ENCODE results near the gene PHF5A.
"Not testable (repeated sequence)": the region's sequence is repeated elsewhere in the genome, so short reads cannot be mapped to it uniquely, and the experiment has no call there.

The PHF5A gene

GRCh38 chr22:41446057-41446501, 22.4 kb downstream of the PHF5A start:
- DNase-seq: peak in 1 of 2 experiments; percentile 44

DNA sequence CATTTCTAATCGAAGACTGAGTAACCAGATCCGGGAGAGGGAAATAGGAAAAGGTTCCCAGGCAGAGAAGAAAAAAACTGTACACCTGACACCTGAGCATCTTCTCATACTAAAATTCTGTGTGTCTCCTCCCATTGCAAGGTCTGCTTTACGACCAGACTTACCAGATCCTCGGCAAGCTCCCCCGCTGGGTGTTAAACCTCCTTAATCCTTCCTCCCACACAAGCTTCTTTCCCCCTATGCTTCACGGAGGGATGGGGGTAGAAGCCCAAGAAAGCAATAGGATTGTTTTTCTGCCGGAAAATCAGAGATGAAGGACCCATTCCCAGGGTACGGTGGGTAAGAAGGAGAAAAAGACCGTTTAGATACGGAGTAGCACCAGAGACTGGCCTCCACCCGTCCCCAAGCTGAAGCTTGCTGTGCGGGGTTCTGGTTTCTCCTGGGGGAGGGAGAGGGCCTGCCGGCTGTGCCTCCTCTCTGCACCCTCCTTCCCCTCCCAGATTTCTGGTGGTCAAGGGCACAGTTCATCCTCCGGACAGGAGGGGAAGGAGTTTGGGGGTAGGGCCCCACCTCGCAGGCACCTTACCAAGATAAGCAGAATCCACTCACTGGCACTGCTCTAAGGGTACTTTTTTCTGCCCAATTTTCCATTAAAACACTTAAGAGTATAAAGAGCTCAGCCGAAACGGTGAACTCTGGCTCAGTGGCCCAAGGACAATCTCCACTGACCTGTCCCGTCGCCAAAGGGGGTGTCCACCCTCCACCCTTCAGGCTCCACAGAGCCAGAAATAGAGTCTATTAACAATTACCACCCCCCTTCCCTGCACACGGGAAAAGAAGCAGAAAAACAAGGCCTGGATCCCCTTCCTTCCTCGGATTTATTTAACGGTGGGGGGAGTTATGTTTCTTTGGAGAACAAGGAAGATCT, 23.1 kb downstream of the PHF5A start:
- peak; percentile 31 to 46 for DNase-seq

- DNase-seq: peak; percentile 97 to 98
Measured at GRCh38 chr22:41444360-41445128, 23.9 kb downstream of the PHF5A start.

DNA sequence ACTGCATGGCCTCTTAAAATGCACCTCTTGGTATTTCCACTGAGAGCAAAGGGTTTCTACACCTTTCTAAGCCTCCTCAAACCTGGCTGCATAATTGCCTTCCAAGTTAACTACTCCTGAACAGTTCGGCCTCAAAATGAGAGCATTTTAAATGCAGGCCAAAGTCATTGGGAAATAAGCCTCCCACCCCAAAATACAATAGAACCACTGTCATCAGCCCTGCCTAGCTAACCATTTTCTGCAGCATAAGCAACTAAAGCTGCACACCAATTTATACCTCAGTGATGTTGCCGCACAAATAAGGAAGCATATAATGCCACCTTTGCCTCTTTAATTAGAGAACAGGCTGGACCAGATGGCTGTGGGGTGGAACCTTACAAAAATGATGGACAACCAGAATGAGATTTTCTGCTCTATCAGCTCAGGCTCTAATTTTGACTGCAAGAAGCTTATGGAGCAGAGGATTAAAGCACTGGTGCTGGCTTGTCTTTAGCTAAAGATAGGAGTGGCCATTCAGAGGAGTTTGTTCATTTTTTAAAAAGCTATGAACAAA, 26.2 kb downstream of the PHF5A start:
- DNase-seq: no peak

DNA sequence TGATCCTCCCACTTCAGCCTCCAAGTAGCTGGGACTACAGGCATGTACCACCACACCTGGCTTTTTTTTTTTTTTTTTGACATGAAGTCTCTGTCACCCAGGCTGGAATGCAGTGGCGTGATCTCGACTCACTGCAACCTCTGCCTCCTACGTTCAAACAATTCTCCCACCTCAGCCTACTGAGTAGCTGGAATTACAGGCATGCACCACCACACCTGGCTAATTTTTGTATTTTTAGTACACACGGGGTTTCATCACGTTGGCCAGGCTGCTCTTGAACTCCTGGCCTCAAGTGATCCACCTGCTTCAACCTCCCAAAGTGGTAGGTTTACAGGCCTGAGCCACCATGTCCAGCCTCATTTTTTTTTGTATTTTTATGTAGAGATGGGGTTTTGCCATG, 28.0 kb downstream of the PHF5A start:
- not testable (repeated sequence) for DNase-seq

DNA sequence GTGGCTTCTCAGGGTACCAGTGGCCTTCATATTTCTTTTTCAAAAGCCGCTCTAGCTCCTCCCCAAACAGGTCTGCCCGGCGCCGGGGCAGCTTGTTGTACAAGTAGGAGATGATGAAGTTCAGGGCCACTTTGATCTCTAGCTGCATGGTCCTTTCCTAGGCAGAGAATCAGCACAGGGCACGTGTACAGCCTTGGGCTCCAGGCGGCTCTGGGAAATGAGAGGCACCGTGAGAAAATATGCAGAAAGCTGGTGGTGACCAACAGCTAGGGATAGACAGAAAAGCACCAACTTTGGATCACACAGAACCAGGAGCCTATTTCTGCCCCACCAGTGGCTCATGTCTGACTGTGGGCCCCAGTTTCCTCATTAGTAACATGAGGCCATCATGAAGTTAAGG, 31.3 kb downstream of the PHF5A start:
- no peak for DNase-seq

GRCh38 chr22:41436322-41437113, 32.0 kb downstream of the PHF5A start:
- no peak for DNase-seq

- DNase-seq: no peak
Measured at GRCh38 chr22:41435560-41435959, 32.9 kb downstream of the PHF5A start.

DNA sequence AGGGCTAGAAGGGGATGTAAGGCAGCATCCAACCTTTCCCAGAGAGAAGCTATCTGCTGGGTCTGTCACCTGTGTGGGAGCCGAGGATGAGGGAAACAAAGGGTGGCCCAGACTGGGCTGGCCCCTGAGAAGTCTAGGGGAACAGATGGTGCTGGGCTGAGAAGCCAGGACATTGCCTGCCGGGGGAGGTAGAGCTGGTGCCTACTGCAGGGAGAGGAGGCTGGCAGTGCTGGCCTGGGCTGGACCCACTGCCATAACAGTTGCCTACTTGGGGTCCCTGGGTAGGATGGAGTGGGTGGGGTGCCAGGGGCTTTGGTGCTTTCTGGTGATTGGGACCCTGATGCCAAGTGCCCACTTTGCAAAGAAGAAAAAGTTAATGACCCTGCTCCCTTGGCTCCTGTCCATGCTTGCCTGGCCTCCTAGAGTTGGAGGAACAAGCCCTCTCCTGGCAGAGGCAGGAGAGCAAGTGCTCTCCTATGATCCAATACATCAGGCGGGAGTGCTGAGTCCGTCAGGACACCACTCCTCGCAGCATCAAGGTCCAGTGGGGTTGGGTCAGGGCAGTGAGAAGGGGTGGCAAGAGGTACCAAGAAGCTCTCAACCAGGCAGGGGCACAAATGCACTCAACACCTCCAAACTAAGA, 34.0 kb downstream of the PHF5A start:
- DNase-seq: not testable (repeated sequence)

GRCh38 chr22:41433480-41433879, 35.0 kb downstream of the PHF5A start:
- DNase-seq: not testable (repeated sequence)

DNA sequence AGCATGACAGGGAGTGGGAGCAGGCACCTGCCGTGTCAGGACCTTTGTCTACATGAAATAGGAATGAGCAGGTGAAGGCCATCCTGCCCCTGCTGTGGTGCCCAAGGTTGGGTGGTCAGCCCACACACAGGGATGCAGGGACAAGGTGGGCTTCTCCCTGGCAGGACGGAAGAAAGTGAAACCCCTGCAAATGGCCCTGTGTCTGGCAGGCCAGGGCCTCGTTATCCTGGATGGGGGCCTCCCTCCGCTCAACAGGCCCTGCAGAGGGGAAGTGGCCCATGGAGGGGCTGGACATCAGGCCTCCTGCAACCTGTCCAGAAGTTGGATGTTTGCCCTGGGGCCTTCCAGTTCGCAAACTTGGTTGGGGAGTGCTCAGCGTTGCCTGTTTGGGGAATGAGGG, 36.8 kb downstream of the PHF5A start:
- no peak for DNase-seq

- DNase-seq: no peak
Measured at GRCh38 chr22:41429951-41430332, 38.5 kb downstream of the PHF5A start.

DNA sequence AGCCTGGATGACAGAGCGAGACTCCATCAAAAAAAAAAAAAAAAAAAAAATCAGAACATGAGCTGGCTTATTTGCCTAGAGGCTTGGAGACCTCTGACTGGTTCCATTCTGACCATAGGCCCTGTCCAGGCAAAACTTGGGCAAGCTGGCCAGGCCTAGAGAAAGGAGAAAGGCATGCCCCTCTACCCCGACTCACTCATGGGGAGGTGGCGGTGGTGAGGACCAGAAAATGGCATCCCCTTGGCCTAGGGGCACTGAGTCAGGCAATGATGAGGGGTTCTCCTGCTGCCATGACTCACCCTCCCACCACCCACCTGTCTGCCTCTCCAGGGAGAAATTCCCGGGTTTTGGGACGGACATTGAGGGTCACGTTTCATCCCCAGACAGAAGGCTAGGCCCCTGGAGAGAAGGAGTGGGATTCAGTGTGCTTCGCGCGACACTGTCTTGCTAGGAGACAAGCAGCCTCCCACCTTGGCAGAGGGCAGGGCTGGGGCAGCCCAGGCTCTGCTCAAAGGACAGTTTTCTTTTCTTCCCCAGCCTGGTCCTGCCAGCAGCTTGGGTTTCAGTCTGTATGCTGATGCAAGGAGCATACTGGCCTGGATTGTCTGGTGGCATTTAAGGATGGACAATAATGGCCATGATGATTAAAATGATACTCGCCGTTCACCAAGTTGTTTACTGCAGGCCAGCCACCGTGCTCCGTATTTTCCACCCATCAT, 39.1 kb downstream of the PHF5A start:
- DNase-seq: no peak

- no peak for DNase-seq
Measured at GRCh38 chr22:41425660-41426365, 42.7 kb downstream of the PHF5A start.

GRCh38 chr22:41418717-41419116, 49.8 kb downstream of the PHF5A start:
- no peak for DNase-seq

DNA sequence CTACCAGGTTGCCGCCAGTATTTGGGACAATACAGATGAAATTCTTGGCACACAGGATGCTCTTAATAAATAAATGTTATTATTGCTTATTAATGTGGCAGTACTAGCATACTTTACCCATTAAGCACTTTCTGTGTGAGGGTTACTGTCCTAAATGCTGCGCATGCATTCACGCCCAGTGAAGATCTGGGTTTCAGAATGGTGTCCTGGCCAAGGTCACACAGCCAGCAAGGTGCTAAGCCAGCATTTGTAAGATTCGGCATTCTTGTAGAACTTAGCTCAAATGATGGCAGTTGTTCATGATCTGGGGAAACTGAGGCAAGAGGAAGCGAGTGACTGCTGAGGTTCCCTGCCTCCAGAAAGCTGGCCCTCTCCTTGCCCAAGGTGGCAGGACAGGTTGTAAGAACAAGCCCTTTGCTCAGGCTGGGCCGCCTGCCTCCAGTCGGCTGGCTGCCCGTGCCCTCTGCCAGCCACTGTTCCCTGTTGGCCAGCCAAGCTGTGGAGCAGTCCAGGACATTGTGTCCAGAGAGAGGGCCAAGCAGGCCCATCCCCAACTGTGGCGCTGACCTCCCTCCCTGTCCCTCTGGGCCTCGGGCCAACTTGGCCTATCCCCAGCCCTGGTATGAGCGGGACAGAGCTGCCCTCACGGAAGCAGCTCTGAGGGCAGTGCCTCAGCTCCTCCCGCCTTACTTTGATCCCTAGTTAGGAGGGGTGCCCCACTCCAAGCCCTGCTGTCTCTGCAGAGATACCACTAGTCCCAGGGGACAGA, 50.7 kb downstream of the PHF5A start:
- DNase-seq: no peak

GRCh38 chr22:41415554-41415953, 52.9 kb downstream of the PHF5A start:
- no peak for DNase-seq

DNA sequence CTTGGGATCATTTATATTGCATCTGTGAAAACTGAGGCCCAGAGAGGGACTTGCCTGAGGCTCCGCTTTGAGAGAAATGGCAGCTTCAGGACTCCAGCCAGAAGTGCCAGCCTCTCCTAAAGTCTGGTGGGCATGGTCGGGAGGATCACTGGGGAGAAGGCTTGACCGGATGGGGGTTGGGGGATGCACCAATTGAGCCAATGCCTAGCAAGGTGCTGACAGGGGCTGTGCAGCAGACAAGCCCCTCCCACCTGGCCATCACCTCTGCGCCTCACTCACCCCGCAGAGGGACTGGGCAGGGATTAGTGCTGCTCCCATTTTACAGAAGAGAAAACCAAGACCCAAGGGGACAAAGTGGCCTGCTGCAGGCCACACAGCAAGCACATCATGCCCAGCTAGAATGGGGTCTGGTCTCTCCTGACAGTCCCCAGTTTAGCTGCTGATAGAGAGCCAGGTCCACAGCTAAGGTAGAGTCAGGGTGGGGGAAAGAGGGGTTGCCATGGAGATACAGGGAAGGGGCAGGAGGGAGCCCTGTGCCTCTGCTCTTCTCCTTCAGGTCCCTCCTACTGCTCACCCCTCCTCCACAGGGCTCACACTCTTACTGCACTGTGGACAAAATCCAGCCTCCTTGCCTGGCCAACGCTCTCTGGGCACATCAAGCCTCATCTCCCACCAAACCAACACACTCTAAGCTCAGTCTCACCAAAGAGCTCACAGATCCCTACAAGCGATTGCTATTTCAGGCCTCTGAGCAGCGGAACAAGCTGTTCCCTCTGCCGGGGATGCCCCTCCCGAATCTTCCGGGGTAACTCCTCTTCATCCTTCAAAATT, 57.3 kb downstream of the PHF5A start:
- no peak for DNase-seq

DNA sequence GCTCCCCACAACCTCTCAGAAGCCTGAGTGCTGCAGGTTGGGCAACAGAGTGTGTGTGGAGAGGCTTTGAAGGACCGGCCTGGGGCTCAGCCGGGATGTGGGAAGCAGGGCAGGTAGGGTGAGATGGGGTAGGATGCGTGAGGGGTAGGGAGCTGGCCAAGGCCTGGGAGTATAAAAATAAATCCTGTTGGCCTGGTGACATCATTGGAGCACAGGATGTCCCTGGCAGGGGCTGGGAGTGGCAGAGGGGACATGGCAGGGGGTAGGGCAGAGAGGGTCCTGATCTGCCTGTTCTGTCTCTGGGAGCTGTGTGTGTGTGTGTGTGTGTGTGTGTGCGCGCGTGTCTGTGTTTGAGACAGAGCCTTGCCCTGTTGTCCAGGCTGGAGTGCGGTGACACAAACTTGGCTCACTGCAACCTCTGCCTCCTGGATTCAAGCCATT, 58.2 kb downstream of the PHF5A start:
- DNase-seq: no peak

Measured in Kasumi-1 (cell line).